Measurements from ENCODE around the gene CDH24.

Gene CDH24

DNA sequence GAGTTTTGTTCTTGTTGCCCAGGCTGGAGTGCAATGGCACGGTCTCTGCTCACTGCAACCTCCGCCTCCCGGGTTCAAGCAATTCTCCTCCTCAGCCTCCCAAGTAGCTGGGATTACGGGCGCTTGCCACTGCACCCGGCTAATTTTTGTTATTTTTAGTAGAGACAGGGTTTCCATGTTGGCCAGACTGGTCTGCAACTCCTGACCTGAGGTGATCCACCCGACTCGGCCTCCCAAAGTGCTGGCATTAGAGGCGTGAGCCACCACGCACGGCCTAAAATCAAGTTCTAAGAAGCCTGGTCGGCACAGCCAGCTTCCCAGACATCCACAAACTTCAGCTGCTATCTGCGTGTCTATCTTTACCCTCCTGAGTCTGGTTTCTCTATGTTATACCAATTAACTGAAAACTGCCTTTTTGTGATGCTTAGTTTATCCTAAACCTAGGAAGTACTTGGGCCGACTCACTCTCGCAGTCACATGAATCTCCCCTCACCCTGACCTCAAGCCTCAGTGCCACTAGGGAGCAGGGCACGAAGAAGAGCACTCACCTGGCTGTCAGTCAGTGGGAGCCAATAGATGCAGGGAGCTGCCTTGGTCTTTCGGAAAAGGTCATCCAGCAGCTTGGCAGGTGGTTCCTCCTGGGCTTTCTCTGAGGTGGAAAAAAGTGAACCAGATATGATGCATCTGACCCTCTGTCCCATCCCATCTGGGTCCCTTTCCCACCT, 3.4 kb upstream of the CDH24 start:
- DNase-seq, result no peak

DNA sequence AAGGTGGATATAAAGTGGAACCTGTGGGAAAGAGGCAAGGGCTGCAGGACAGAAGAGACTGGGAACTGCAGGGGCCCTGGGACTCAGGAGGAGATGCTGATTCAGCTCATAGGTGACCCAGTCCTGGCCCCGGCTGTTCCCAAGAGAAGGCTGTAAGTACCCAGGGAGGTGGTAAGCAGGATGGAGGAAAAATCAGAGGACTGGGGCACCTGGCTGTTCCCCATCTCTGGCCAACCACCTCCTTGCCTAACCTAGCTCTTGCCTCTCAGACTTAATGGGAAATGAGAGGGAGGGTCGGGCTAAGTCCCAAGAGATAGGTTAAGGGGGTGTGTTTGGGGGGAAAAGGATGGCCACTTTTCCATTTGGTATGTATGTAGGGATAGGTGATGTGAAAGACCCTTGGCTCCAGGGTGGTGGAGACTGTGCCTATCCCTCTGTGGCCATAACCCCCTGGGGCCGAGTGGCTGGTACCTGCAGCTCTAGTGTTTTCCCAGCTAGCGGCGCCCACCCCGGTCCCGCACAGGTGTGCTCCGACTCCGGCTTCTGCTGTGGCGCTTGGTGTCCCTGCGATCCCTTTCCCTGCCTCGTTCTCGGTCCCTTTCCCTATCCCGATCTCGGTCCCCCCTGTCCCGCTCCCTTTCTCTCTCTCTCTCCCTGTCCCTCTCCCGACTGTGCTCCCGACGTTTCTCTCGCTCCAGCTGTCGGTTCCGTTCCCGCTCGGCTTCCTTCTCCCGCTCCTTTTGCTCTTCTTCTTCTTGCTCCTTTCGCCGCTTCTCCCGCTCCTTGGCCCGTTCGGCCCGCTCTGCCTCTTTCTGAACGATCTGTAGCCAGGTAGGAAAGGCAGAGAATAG, 1.6 kb upstream of the CDH24 start:
- DNase-seq, result no peak

DNA sequence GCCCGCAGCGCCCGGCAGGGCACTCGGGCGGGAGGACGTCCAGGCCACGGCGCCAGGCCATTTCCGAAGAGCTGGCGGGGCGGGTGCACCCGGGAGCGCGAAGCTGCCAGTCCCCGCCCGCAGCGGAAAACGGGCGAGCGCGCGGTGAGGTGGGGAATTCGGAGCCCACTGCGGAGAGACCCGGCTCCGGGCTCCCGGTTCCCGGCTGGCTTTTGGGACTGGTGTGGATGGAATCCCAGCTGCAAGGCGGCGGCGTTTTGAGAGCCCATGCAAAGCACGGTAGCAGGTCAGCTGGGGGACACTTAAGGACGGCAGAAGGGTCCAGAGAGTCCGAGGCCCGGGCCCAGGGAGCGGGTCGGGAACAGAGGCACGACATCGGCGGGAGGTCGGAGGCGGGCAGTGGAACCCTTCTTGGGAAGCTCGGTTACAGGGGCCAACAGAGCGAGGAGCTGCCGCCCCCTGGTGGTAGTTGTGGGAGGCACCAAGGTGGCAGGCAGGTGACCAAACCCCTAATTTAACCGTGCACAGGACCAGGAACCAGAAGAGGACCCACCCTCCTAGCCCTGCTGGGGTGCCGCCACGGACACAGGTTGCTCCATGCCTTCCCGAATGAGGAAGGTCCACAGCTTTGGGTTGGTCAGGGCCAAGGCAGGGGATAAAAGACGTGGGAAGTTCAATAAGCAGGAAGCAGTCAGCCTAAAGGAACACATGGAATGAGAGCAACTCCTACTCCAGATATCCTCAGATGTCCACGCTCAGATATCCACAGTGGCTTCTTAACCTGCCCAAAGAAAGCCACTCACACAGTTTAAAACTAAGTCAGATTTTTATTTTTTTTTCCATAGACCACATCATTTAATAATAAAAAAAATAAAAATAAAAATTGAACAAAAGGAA, 685 bp upstream of the CDH24 start:
- DNase-seq, result no peak

DNA sequence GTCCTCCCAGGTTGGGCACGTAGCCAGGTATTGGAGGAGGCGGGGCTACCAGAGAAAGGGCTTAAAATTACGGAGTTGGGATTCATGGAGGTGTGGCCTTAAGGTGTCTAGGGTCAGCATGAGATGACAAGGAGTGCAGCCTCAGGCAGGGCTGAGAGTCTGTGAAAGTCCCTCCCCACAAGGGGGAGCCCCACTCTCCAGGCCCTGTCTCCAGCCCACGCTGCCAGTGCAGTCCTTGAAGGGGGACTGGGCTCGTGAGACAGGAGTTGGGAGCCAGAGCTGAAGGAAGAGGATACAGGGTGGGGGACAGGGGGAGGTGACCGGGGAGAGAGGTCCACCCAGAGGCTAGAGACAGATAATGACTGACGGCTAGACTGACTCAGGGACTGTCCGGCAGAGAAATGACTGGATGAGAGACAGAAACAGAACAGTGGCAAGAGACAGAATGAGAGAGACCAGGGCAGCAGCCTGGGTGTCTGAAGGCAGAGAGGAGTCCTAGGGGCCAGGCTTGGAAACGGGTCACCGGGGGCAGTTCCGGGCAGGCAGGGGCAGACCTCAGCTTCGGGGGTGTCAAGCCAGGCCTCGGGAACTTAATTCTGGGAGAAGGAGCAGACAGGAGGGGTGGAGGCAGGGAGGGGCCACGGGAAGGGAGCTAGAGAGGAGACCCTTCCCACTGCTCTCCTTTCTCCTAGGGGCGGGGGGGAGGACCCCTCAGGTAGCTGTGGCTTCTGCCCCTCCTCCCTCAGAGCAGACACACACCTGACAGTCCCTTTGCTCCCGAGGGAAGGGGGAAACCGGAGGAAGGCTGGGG, 970 bp downstream of the CDH24 start:
- no peak for DNase-seq

DNA sequence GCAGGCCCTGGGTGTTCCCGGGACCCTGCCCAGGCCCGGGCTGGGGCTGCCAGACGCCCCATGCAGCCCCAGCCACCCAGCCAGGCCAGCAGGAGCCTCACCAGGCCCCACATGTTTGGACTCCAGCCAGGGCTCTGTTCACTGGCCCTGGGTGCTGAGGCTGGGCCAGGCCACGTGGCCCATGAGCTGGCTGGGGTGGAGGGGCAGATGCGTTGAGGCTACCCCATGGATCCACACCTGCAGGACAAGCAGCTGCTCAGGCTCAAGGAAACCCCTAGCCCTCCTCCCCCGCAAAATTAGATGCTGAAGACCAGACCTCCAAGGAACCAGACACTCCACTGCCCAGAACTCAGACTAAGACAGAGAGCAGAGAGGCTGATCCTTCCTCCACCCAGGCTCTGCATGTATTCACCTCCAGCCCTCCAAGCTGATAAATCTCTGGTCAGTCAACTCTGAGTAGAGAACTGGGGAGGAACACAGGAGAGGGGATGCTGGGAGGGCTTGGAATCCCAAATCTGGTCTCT, 1.6 kb downstream of the CDH24 start:
- DNase-seq, result no peak

DNA sequence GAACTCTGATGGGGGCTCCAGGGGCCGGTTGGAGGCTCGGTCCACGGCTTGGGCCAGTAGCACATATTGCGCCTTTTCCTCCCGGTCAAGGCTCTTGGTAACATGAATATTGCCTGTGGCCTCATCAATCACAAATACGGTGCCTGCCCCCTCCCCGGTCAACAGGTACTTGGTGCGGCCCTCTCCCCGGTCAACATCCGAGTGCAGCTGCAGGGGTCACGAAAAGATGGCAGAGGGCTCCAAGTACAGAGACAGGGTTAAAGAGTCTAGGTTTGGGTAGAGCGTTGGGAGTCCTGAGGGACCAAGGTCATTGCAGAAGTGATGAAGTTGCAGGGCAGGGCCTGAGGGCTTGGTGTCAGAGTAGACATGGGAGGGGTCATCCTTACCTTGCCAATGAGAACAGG, 2.2 kb downstream of the CDH24 start:
- DNase-seq, result no peak

DNA sequence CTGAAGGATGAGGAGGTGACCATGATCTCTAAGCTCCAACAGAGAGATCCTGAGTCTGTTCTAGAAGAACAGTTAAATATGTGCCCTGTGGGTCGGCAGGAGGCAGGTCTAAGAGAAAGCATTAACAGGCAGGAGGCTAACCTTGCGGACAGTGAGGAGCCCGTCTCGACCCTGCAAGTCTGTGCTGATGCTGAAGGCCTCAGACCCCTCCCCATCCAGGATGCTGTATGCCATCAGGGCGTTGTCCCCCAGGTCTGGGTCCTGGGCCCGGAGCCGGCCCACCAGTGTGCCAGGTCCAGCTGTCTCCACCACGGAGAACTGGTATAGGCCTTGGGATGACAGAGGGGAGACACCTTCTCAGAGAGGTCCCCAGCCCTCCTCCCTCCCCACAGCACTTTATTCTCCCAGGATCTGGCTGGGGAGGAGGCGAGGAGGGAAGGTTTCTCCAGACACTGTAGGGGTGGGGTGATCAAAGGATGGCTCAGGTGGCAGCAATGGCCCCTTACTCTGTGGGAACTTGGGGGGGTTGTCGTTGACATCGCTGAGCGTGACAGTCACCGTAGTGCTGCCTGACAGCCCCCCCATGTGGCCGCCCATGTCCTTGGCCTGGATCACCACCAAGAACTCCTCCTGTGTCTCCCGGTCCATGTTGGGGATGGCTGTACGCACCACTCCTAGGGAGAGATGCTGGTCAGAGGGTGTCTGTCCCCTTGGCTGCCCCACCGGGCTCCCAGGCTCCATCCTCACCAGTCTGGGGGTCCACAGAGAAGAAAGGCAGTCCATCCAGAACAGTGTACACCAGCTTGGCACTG, 3.1 kb downstream of the CDH24 start:
- no peak for DNase-seq

DNA sequence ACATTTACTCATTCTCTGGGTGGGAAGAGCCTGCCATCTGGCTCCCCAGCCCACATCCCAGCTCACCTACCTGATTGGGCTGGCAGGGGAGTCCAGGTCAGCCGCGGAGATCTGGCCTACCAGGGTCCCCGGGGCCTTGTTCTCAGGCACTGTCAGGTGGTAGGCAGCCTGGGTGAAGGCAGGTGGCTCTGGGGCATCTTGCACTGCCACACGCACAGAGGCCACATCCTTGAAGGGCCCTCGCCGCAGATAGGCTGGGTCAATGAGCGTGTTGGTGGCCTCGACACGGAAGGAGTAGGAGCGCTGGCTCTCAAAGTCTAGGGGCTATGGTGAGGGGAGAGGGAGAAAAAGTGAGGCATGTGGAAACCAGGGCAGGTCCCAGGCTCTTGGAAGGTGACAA, 3.9 kb downstream of the CDH24 start:
- no peak for DNase-seq

DNA sequence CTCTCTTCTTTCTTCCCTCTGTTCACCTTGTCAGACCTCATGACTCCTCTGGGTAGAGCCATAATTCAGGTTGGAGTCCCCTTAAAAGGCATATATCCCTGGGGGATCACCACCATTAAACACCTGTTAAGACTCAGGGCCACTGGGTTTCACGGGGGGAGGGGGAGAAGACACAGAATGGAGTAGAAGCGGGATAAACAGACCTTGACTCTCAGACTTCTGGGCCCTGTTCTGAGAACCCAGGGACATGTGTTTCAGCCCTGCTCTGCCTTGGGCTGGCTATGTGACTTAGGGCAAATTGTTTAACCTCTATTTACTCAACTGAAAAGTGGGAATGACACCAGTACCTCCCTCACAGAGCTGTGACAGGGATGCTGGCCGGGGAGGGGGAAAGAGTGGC, 4.6 kb downstream of the CDH24 start:
- DNase-seq, result no peak

DNA sequence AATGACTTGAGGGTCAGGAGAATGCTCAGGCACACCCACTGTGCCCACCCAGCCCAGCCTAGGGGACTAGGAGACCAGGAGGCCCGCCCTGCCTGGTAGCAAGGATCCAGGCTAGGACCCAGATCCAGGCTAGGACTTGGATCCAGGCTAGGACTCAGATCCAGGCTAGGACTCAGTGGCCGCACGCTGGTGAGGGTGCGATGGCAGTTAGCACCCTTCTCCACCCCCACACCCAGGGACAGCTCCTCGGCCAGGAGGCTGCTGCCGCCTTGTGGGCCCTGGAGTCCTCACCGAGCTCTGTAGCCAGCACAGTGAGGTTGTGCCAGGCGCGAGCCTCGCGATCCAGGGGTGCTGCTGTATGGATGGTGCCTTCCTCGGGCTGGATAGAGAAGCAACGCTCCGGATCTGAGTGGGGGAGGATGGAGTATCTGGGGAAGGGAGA, 5.1 kb downstream of the CDH24 start:
- no peak for DNase-seq

DNA sequence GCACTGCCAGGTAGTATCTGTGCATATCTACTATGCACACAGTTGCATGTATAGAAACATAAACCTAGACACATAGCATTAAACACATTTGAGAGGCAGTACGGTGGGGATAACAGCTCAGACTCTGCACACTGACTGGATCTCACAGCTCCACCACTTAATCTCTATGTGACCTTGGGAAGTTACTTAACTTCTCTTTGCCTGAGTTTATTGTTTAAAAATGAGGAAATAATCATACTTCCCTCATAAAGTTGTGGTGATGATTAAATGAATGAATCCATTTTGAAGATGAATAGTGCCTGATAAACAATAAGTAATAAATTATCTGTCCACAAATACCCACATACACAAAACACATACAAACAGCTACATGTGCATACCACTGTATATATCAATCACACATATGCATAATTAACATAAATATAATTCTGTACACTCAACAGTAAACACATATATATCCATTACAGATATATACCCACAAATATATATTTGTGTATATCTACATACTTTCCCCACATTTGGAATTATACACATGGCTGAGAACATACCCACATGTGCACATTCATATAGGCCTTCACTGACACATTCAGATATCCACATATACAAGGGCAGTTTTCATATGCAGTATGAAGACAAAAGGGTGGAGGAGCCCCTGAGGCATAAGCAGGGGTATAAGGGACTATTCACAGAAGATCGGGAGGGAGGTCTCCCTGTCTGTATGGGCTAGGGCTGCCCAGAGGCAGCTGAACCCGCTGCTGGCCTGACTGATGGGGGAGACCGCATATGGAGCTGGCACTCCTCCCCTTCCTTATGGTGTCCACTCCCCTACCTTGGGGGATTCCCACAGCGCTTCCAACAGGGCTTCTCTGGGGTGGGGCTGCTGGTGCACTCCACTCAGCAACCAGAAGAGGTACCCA, 5.9 kb downstream of the CDH24 start:
- no peak for DNase-seq

DNA sequence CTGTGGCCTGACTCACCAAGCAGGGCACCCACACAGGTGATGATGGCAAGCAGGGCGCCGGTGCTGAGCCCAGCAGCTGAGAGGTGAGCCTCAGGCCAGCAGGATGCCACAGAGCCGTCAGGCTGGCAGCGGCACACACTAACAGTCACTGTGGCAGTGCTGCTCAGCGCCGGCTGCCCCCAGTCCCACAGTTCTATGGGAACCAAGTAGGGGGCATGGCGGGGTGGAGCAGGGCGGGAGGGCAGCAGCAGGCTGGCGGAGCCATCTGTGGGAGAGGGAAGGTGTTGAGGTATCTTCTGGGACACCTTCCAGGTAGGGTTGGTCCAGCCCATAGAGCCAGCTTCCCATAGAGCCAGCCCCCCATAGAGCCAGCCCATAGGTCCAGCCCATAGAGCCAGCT, 8.3 kb downstream of the CDH24 start:
- DNase-seq, result no peak

DNA sequence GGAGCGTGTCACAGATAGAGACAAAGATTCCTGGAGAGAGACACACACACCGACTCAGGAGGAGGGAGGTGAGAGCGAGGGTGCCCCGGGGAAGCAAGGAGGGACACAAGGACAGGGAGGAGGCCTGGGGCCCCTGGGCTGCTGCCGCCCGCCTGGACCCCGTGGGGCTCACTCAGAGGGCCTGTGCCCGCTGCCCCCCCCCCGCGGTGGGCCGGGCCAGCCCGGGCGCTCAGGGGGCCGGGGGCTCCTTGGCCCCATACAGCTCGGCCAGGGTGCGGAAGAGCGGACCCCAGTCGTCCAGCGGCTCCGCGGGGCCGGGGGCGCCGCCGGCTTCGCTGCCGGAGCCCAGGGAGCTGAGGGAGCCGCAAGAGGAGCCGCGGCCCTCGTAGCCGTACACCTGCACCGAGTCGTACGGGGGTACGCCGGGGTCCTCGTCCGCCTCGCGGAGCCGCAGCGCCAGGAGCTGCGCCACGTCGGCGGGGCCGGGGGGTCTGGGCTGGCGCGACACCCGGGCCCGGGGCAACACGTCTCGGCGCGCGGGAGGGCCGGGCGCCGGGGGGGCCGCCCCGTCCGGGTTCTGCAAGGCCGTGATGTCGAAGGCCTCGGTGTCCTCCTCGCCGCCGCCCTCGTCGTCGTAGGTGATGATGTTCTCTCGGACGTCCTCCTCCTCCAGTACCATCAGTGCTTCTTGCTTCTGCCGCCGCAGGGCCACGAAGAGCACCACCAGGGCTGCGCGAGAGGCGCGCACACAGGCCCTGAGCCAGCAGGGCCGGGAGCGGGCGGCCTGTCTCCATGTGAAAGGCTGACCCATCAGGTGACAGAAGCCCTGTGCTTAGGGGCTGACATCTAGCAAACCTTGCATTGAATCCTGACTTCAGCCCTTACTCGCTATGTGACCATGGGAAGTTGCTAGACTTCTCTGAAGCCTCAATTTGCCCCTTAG, 9.3 kb downstream of the CDH24 start:
- no peak for DNase-seq

DNA sequence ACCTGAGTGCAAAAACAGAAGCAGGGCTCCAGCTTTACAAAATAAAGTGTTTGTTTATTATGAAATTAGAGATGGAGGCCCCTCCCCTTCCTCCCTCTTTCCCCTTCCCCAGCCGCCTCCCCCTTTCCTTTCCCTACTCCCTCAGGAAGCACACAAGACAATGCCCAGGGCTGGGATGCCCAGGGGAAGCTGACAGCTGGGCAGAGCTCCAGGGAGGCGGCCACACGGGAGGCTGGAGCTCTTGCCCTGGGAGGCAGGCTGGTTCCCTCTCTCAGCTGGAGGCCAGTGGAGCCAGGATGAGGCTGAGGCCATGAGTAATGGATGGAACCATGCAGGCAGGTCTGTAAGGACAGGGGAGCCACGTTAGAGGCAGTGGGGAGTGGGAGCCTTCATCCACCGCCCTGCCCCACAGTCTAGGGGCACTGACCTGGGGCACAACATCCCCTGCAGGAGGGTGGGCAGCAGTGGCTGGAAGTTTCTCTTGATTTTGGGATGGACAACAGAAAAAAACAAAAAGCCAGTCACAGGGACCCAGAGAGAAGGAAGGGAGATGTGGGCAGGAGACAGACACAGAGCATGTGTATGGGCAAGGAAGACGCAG, 10.2 kb downstream of the CDH24 start:
- no peak for DNase-seq

DNA sequence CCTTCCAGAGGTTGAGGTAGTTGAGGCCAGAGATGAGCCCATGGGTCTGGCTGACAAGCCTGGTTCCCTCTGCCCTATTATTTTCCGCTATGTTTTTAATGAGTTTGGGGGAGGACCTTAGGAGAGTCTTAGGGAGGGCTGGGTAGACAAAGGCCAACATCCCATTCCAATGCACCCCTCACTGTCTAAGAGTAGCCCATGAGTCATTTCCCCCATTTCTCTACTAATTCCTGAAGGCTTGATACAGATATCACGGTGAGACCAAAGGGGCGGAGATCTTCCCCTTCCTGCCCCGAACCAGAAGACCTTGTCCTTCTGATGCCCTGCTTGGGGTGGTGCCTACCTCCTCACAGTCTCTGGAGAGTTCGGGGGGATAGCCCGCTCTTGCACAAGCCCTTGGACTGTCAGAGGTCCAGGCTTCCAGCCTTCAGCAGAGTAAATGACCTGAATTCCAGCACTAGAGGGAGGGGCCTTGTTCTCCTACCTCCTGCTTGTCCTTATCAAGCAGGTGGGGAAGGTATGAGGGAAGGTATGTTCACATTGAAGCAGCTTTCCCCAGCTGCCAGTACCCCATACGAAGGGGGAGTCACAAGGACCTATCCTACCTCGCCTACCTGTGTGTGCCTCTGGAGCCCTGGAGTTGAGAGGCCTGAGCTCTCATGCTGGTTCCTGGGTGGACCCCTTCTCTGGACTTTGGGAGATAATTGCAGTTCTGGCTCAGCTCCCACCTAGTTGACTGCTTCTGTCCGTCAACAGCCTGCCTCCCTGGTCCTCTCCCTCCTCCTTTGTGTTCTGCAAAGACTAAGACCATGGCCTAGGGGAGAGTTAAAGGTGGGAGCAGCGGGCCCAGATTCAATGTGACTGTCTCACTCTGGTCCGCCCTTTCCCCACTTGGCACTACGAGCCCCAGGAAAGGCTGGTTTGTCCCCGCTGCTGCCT, 11.6 kb downstream of the CDH24 start:
- no peak for DNase-seq

DNA sequence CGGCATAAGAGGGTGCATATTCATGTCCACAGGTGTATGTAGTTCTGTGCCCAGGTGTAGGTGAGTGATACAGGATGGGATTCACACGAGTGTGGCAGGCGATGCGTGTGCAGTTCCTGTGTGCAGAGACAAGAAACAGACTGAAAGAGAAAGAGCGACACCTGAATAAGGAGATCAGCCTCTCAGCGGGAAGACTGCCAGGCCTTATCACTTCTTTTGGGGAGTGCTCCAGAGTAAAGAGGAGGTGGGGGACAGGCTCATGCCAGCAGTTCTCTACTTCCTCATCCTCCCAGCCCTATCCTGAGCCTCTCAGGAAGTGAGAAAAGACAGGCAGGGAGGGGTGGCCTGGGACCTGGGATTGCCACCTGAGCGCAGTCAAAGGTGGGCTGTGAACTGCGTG, 12.5 kb downstream of the CDH24 start:
- no peak for DNase-seq

DNA sequence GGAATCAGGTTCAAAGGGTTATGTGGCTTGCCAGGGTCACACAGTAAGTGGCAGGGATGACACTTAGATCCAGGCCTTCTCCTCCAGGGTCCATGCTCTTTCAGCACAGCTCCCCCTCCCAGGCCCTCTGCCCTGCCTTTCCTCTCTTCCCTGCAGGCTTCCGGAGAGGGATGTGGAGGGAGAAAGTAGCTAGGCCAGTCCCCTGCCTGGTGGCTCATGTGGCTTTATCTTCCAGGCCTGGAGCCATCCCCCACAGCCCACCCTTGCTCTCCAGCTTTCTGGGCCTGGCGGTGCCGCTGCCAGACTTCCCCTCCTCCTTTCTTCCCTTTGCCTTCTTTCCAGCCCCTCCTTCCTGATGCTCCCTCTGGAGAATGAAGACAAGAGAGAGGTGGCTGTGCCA, 13.6 kb downstream of the CDH24 start:
- DNase-seq, result no peak

All from GF-D8 (cell line).